ENCODE data around the gene PDZRN4. TPM values are rescaled to one million over a fixed set of nuclear protein-coding genes. Genes with fewer than 3 reads are reported as not detected.

Gene PDZRN4
- total RNA-seq, 1 donor from 2014 or later: 2.3 TPM

DNA sequence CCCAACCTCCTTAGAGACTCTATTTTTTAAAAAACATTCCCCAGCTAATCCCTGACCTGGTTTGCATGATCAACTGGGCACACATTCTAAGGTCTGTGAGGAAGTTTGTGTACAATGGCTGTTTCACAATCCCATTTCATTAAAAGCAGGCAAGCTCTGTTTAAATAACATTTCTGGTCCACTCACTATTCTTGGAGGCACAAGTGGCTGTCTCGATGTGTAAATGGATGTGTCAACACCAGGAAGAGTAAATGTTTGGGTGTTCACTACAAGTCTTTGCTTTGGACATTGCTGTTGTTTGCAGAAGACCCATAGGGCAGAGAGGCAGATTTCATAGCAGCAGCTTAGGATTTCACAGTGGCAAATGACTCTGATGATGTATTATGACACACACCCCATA lies 98.3 kb downstream of the PDZRN4 start:
- DNase-seq (ENCODE audit: extremely low spot score, unreplicated experiment): no peak
- peaks cover 17% of the 10 kb centered on the region for H3K4me1 Mint-ChIP-seq (ENCODE audit: unreplicated experiment)
- H3K4me3 Mint-ChIP-seq: no peak overlapping the region
- no peaks in the 10 kb centered on the region for H3K9me3 Mint-ChIP-seq
- TF ChIP-seq, protein P1, sequence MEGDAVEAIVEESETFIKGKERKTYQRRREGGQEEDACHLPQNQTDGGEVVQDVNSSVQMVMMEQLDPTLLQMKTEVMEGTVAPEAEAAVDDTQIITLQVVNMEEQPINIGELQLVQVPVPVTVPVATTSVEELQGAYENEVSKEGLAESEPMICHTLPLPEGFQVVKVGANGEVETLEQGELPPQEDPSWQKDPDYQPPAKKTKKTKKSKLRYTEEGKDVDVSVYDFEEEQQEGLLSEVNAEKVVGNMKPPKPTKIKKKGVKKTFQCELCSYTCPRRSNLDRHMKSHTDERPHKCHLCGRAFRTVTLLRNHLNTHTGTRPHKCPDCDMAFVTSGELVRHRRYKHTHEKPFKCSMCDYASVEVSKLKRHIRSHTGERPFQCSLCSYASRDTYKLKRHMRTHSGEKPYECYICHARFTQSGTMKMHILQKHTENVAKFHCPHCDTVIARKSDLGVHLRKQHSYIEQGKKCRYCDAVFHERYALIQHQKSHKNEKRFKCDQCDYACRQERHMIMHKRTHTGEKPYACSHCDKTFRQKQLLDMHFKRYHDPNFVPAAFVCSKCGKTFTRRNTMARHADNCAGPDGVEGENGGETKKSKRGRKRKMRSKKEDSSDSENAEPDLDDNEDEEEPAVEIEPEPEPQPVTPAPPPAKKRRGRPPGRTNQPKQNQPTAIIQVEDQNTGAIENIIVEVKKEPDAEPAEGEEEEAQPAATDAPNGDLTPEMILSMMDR (conservative IDR thresholded peaks at IDR 0.05): no peak
- no peaks in the 10 kb centered on the region for H3K27me3 Mint-ChIP-seq
- no peak overlapping the region for H3K27ac Mint-ChIP-seq
- no peaks in the 10 kb centered on the region for H3K36me3 Mint-ChIP-seq

DNA sequence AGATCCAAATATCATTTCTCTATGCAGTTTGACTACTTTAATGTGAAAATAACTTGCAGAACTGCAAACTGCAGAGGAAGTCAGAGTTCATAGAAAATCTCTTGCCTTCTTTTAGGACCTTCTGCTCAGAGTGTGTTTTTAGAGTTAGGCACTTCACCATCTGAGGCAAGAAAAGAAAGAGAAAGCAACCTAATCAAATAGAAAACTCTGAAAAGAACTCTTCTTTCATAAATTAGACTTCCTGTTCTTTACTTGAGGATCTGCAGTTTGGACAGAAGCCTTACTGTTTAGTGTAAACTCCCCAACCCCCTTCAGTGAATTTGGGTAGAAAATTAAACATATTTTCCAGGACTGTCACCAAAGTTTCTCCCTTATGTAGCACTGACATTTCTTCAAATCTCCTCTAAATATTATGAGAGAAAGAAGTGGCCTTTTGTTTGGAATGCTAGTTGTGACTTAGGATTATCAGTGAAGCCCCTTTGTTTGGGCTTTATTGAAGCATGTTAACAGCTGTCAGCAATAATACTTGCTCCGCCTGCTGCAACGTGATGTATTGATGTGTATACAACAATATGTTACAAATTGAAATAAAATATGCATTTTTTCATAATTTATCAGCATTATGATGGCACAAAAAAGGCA lies 99.5 kb downstream of the PDZRN4 start:
- no peaks in the 10 kb centered on the region for H3K9me3 Mint-ChIP-seq
- TF ChIP-seq, protein P1 (conservative IDR thresholded peaks at IDR 0.05): no peak
- no peaks in the 10 kb centered on the region for H3K27me3 Mint-ChIP-seq
- H3K27ac Mint-ChIP-seq: no peak overlapping the region
- H3K36me3 Mint-ChIP-seq: no peaks in the 10 kb centered on the region
- H3K4me1 Mint-ChIP-seq (ENCODE audit: unreplicated experiment): peaks cover 25% of the 10 kb centered on the region
- H3K4me3 Mint-ChIP-seq: no peak overlapping the region
- no peak for DNase-seq (ENCODE audit: extremely low spot score, unreplicated experiment)

DNA sequence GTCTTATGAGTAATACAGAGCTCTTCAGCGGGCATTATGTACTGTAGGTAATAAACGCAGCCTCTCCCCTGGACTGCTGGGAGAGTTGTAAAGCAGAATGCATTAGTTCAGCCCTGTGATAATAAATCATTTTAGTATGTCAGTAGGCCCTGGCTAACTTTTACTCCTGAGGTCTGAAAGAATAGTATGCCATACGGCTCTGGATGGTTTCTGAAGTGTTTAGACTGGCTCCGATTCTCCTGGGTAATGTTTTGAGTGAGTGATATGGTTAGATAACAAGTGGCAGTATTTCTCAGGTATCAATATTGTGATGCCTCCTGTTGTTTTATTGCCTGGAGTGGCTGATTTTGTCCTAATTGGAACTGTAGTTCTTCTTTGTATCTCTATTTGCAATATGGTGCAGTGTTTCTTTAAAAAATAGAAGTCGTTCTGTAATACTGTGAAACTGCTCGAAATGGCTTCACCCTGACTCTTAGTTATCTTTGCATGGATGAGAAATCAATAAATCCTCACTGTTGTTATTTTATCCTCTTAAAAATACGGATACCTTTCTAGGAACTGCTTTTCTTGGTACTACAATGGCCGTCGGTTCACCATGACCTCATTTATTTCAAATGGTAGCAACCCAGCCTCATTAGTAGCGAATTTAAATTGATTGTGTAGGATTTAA lies 100.2 kb downstream of the PDZRN4 start:
- Mint-ChIP-seq H3K27me3 (no peaks in the 10 kb centered on the region), H3K27ac (peak overlapping the region; percentile 16), H3K4me1 (ENCODE audit: unreplicated experiment) (peaks cover 27% of the 10 kb centered on the region), H3K4me3 (no peak overlapping the region), H3K9me3 (no peaks in the 10 kb centered on the region), H3K36me3 (no peaks in the 10 kb centered on the region)
- TF ChIP-seq, protein P1 (conservative IDR thresholded peaks at IDR 0.05): no peak
- no peak for DNase-seq (ENCODE audit: extremely low spot score, unreplicated experiment)

DNA sequence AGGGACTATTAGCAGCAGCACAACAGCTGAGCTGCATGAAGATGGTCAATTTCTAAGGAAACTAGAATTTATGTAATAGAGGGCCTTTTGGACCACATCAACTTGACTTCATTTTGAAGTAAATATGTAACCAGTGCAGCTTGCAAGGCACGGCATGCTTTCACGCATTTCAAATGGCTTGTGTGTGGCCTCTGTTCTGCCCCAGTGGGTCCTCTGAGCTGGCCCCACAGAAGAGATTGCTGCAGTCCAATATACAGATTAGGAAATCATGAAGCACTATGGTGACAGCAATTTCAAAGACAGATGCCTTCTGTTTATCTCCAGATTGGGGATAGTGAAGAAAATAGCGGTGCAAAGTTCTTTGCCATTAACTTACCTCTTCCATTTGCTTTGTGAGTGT lies 101.4 kb downstream of the PDZRN4 start:
- no peak for DNase-seq (ENCODE audit: extremely low spot score, unreplicated experiment)
- H3K27ac Mint-ChIP-seq: no peak overlapping the region
- H3K4me1 Mint-ChIP-seq (ENCODE audit: unreplicated experiment): peaks cover 29% of the 10 kb centered on the region
- H3K9me3 Mint-ChIP-seq: no peaks in the 10 kb centered on the region
- TF ChIP-seq, protein P1 (conservative IDR thresholded peaks at IDR 0.05): no peak
- H3K36me3 Mint-ChIP-seq: no peaks in the 10 kb centered on the region
- no peak overlapping the region for H3K4me3 Mint-ChIP-seq
- no peaks in the 10 kb centered on the region for H3K27me3 Mint-ChIP-seq

DNA sequence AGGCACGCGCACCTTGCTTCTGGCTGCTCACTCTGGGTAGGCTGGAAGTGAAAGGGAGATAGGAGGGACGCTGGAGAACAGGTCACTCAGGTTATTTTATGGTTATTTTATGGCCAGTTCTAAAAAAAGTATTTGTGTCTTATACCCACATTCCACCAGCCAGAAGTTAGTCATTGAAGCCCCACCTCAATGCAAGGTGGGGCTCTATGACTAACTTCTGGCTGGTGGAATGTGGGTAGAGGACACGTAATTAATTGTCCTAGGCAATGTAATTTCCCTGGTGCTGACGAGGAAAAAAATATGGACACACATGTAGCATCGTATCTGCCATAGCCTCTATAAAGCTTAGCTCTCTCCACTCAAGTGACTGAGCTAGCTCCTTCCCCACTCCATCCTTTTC lies 104.9 kb downstream of the PDZRN4 start:
- no peak overlapping the region for H3K4me3 Mint-ChIP-seq
- peaks cover 16% of the 10 kb centered on the region for H3K4me1 Mint-ChIP-seq (ENCODE audit: unreplicated experiment)
- no peaks in the 10 kb centered on the region for H3K36me3 Mint-ChIP-seq
- TF ChIP-seq, protein P1 (conservative IDR thresholded peaks at IDR 0.05): no peak
- peak overlapping the region; percentile 80 for H3K27ac Mint-ChIP-seq
- no peaks in the 10 kb centered on the region for H3K9me3 Mint-ChIP-seq
- DNase-seq (ENCODE audit: extremely low spot score, unreplicated experiment): no peak
- H3K27me3 Mint-ChIP-seq: no peaks in the 10 kb centered on the region
